HG03175 (cell line): ENCODE measurements around the gene FAM81A.
A peak's percentile ranks its signal among the peaks of the same experiment; 100 is the strongest.

Experiments
- ATAC-seq: cut with Tn5 transposase; IDR thresholded peaks from one replicate; pipeline ENCODE4 v1.9.1; 2021; ENCODE audit warnings: mild to moderate bottlenecking, moderate library complexity; ENCODE audit not compliant: unreplicated experiment

FAM81A gene

DNA sequence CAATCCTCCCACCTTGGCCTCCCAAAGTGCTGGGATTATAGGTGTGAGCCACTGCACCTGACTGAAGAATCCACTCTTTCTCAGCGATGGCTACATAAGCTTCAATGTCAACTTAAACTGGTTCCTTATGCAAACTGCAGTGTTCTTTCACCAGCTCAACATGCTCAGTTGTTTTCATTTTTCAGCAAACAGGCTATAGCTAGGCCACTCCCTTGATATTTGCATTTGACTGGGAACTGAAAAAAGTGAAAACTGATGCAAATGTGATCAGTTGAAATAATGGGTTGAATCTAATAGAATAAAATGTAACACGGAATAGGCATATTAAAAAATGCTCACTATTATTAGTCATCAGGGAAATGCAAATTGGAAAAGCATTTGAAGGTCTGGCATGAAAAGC lies 99.4 kb downstream of the FAM81A start:
- ATAC-seq, result no peak

- ATAC-seq, result no peak
These were observed 100.5 kb downstream of the FAM81A start for GRCh38 chr15:59538494-59538893.

- no peak for ATAC-seq
These were observed 101.8 kb downstream of the FAM81A start for GRCh38 chr15:59539799-59540198.

- ATAC-seq, result no peak
These were observed 102.7 kb downstream of the FAM81A start for GRCh38 chr15:59540654-59541053.

DNA sequence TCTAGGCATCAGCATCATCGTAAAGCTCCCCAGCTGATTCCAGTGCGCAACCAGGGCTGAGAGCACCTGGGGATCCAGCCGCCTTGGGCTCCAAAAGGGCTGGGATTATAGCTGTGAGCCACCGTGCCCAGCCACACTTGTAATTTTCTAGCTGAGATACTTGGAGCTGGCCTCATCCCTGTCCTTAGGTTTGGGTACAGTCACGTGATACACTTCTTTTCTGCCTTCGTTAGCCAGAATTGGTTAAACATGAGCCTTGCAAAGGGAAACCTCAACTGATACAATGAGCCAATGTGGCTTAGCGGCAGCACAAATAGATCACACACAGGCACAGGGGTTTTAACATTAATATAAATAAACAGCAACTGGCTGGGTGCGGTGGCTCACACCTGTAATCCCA lies 103.8 kb downstream of the FAM81A start:
- no peak for ATAC-seq

DNA sequence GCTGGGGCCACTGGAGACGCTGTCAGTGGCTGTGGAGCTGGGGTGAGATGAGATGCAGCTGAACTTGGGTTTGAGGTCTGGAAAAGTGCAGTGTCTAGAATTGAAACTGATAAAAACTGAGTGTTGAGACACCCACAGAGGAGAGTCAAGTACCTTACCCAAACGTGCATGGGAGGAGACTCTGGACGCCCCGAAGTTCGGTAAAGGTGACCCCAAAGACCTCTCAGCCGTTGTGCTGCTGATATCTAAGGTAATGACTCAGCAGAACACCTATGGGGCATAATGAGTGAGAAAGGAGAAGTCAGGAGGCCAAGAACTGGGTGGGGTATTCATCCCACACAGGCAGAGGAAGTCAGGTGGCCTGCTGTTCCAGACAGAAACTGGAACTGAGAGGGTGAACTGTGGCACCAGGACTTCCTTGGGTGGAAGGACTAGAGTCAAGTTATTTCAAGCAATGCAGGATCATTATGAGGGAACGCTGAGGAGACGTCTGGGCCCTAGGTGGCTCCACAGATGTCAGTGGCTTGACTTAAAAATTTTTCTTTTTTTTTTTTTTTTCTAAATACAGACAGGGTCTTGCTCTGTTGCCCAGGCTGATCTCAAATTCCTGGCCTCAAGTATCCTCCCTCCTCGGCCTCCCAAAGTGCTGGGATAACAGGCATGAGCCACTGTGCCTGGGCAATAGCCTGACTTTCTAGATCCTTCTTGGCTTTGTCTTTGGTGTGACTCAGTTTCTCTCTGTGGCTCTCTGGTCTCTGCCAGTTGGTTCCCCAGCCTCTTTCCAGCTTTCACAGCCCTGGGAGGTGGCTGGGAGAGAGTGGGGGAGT lies 105.9 kb downstream of the FAM81A start:
- peak; percentile 67 for ATAC-seq

- ATAC-seq, result no peak
These were observed 107.6 kb downstream of the FAM81A start for GRCh38 chr15:59545573-59545972.

GRCh38 chr15:59548501-59549226 lies 110.7 kb downstream of the FAM81A start:
- no peak for ATAC-seq

DNA sequence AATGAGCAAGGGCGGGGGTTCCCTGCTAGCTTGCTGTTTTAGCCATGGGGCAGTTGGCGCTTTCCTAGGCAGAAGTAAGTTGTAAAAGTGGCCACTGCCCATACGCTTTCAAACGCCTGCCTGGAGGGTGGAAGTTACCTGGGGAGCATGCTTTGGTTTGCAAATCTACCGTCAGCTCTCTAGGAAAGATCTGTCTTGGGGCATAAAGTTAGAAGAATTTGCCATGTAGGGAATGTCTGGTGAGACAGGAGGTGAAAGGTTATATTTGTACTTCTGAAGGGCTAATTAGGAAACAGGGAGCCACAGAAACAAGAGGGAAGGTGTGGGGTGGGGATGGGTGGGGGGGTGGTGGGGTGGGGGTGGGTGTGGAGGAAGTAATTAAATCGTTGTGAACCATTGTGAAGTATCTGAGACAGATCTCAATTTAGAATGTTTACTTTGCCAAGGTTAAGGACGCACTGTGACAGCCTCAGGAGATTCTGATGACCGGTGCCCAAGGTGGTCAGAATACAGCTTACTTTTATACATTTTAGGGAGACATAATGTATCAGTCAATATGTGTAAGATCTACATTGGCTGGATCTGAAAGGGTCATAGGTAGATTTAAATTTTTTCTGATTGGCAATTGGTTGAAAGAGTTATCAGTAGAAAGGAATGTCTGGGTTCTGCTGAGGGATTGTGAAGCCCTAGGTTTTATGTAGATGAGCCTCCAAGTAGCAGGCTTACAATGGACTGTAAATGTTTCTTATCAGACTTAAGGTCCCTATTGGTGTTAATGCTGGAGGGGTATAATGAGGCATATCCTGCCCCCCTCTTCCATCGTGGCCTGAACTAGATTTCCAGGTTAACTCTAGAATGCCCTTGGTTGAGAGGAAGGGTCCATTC lies 111.6 kb downstream of the FAM81A start:
- ATAC-seq, result no peak

- no peak for ATAC-seq
These were observed 112.5 kb downstream of the FAM81A start for GRCh38 chr15:59550530-59550929.

GRCh38 chr15:59550956-59551355 lies 113.0 kb downstream of the FAM81A start:
- ATAC-seq, result no peak

- no peak for ATAC-seq
These were observed 116.1 kb downstream of the FAM81A start for GRCh38 chr15:59553879-59554735.

- ATAC-seq, result no peak
These were observed 117.7 kb downstream of the FAM81A start for GRCh38 chr15:59555696-59556095.

GRCh38 chr15:59556380-59556779 lies 118.4 kb downstream of the FAM81A start:
- no peak for ATAC-seq

GRCh38 chr15:59557581-59557980 lies 119.6 kb downstream of the FAM81A start:
- ATAC-seq, result no peak

- no peak for ATAC-seq
These were observed 120.9 kb downstream of the FAM81A start for GRCh38 chr15:59558851-59559250.

DNA sequence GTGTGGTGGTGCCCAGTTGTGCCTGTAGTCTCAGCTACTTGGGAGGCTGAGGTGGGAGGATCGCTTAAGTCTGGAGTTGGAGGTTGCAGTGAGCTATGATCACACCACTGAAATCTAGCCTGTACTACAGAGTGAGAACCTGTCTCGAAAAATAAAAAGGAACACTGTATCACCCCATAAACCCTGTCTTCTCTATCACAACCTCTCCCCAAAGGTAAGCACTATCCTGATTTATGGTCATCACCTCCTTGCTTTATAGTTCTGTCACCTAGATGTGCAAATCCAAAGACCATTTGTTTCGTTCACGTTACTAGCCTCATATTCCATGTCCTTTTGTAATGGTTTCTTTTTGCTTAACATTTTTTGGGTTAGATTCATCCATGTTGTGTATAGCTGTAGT lies 123.6 kb downstream of the FAM81A start:
- no peak for ATAC-seq

DNA sequence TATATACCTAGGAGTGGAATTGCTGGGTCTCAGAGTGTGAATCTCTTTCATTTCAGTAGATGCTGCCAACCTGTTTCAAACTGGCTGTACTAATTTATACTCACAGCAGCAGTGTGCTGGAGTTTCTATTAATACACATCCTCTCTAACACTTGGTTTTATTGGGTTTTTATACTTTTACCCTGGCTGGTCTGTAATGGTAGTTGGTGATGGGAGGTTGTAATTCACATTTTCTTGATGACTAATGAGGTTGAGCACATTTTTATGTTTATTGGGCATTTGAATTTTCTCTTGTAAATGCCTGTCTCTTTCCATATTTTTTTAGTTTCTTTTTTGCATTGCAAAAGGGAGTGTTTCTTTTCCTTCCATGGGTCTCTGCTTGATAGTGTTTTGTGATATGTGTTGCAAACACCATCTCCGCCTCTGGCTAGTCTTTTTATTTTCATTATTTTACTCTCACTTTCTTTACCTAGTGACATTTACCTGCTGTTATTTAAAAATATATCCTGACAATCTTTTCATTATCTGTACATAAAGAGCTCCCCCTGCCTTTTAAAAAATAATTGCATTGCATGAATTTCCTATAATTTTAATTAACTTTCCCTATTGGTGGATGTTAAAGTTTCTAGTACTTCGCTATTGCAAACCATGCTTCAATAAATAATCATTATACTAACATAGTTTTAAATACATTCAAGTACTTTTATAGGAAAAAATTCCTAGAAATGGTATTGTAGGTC lies 124.6 kb downstream of the FAM81A start:
- ATAC-seq, result no peak

GRCh38 chr15:59565299-59565698 lies 127.3 kb downstream of the FAM81A start:
- no peak for ATAC-seq

GRCh38 chr15:59567324-59567723 lies 129.3 kb downstream of the FAM81A start:
- no peak for ATAC-seq
